Endothelial cell of umbilical vein (primary cell): ENCODE results near the gene TUBGCP2. TPM values are rescaled to one million over a fixed set of nuclear protein-coding genes. Genes with fewer than 3 reads are reported as not detected.

Source experiments
- BruUV-seq: library from RNA; stranded (reverse); fragments of 400-500 nt; replicated peaks from 2 replicates; lab custom pipeline; 2021; lab: Mats Ljungman, UMichigan
- CTCF ChIA-PET: fragments of 300-600, 350-600 bp; sonication (Branson Sonifier 250); formaldehyde crosslinking; loops from one replicate; lab custom pipeline; 2021; ENCODE audit warnings: antibody characterized with exemption, inconsistent platforms; lab: Charles Lee
- POLR2A ChIA-PET: fragments of 300-600, 350-600 bp; sonication (Branson Sonifier 250); formaldehyde crosslinking; loops from one replicate; lab custom pipeline; 2021; ENCODE audit warnings: antibody characterized with exemption, inconsistent platforms; lab: Charles Lee
- DNase-seq: peaks from one replicate; pipeline ENCODE4 v3.0.0-alpha.2; 2011; ENCODE audit warnings: low read depth, low spot score
- FAIRE-seq: peaks from 2 replicates; lab custom pipeline; 2011; peaks lifted over from hg19 to GRCh38; lab: Jason Lieb, UNC
- H2AFZ ChIP-seq: 2 replicates; pipeline ENCODE4 v1.6.0; 2012; ENCODE audit warnings: low read depth, low read length, control low read depth, inconsistent platforms
- H3K27ac ChIP-seq: 2 replicates; pipeline ENCODE4 v1.5.1; 2011; ENCODE audit warnings: low read depth, mild to moderate bottlenecking, control low read depth, low read length, moderate library complexity; ENCODE audit not compliant: insufficient read depth
- H3K27me3 ChIP-seq, 2 experiments: 2 replicates each; pipeline versions ENCODE4 v1.6.0 to v1.6.1; 2011; ENCODE audit warnings: low read length in 2 of 2, mixed read lengths in 1 of 2; ENCODE audit not compliant: control insufficient read depth in 2 of 2, insufficient read depth in 2 of 2
- H3K36me3 ChIP-seq, 2 experiments: 2 replicates in 1 of 2; 3 replicates in 1 of 2; pipeline ENCODE4 v1.5.1; 2011; ENCODE audit warnings: low read length in 2 of 2, mild to moderate bottlenecking in 1 of 2, moderate library complexity in 1 of 2; ENCODE audit not compliant: control insufficient read depth in 2 of 2, insufficient read depth in 2 of 2; ENCODE audit errors: extremely low read depth in 1 of 2
- H3K4me1 ChIP-seq: 3 replicates; pipeline ENCODE4 v1.5.1; 2011; ENCODE audit warnings: mild to moderate bottlenecking, low read length; ENCODE audit not compliant: control insufficient read depth, insufficient read depth; ENCODE audit errors: extremely low read depth
- H3K4me2 ChIP-seq: 2 replicates; pipeline ENCODE4 v1.6.1; 2011; ENCODE audit warnings: low read length, control low read depth, mixed read lengths; ENCODE audit not compliant: insufficient read depth
- H3K4me3 ChIP-seq, 3 experiments: fragments of 200-600 bp in 1 of 3; sonication (generic), shearing (Covaris generic) in 1 of 3; replicated peaks in 1 of 3; 2 replicates each; pipeline ENCODE4 v1.5.1; 2011 to 2016; ENCODE audit warnings: control low read depth in 3 of 3, low read length in 3 of 3, mild to moderate bottlenecking in 2 of 3, inconsistent platforms in 1 of 3, low read depth in 1 of 3, moderate library complexity in 1 of 3; ENCODE audit not compliant: insufficient read depth in 1 of 3
- H3K79me2 ChIP-seq: 2 replicates; pipeline ENCODE4 v1.6.0; 2012; ENCODE audit warnings: low read length, inconsistent platforms; ENCODE audit not compliant: control insufficient read depth, insufficient read depth
- H3K9ac ChIP-seq: replicated peaks from 2 replicates; pipeline ENCODE3; 2011; ENCODE audit warnings: low read length, control low read depth; ENCODE audit not compliant: insufficient read depth; ENCODE audit errors: extremely low read depth
- H3K9me1 ChIP-seq: replicated peaks from 3 replicates; pipeline ENCODE4 v1.6.0; 2011; ENCODE audit warnings: mild to moderate bottlenecking, low read length; ENCODE audit not compliant: control insufficient read depth, insufficient read depth; ENCODE audit errors: extremely low read depth
- H3K9me3 ChIP-seq: replicated peaks from 2 replicates; pipeline ENCODE4 v1.5.1; 2012; ENCODE audit warnings: low read length, inconsistent platforms; ENCODE audit not compliant: control insufficient read depth, insufficient read depth
- H4K20me1 ChIP-seq: replicated peaks from 2 replicates; pipeline ENCODE3; 2011; ENCODE audit warnings: mild to moderate bottlenecking, low read length; ENCODE audit not compliant: control insufficient read depth, insufficient read depth; ENCODE audit errors: extremely low read depth
- EZH2 ChIP-seq: IDR thresholded peaks from 2 replicates; pipeline ENCODE4 v1.6.1; 2012; ENCODE audit warnings: borderline replicate concordance, low read depth, mild to moderate bottlenecking, moderate library complexity, low read length, inconsistent platforms; ENCODE audit not compliant: severe bottlenecking
- FOS ChIP-seq: IDR thresholded peaks from 2 replicates; pipeline ENCODE4 v1.6.1; 2011; ENCODE audit warnings: mild to moderate bottlenecking, low read length, moderate library complexity, borderline replicate concordance; ENCODE audit not compliant: insufficient read depth
- GATA2 ChIP-seq: IDR thresholded peaks from 2 replicates; pipeline ENCODE4 v1.7.0; 2011; ENCODE audit warnings: low read depth, mild to moderate bottlenecking, moderate library complexity, mixed read lengths, low read length; ENCODE audit not compliant: insufficient read length, insufficient read depth
- JUN ChIP-seq: IDR thresholded peaks from 2 replicates; pipeline ENCODE4 v1.6.1; 2011; ENCODE audit warnings: borderline replicate concordance, low read depth; ENCODE audit not compliant: insufficient read length, insufficient read depth
- MYC ChIP-seq: IDR thresholded peaks from one replicate; pipeline ENCODE4 v1.6.1; 2011; ENCODE audit warnings: mild to moderate bottlenecking, low read depth, low read length
- POLR2A ChIP-seq: IDR thresholded peaks from 2 replicates; pipeline ENCODE4 v1.6.1; 2012; ENCODE audit warnings: low read depth, mild to moderate bottlenecking, control low read depth, low read length
- POLR2AphosphoS5 ChIP-seq: IDR thresholded peaks from 2 replicates; pipeline ENCODE4 v1.6.1; 2012; ENCODE audit warnings: low read depth, mild to moderate bottlenecking, control low read depth, low read length, moderate library complexity; ENCODE audit not compliant: insufficient read depth
- dilution Hi-C: fragments of 300-500 bp; cut with MboI; formaldehyde crosslinking; loops from one replicate; pipeline ENCODE4 v1.15.0; 2019; ENCODE audit warnings: low sequenced_read_pairs; ENCODE audit not compliant: extremely low pct_ligation_motif_present
- intact Hi-C: fragments of 100-400 bp; cut with micrococcal nuclease; formaldehyde crosslinking; loops from one replicate; pipeline ENCODE4 v1.10.0; 2022
- polyA plus RNA-seq, 4 experiments: library from polyadenylated mRNA; depleted of rRNA in 3 of 4; stranded (reverse) in 3 of 4; unstranded in 1 of 4; fragments of >200 nt; gene quantifications; 2 replicates each; pipeline versions ENCODE4 v1.2.1 to v1.2.3, GENCODE V29; 2011 to 2012; ENCODE audit warnings: missing spikeins in 1 of 4
- total RNA-seq: library from RNA; stranded (reverse); gene quantifications from 2 replicates; pipeline ENCODE4 v1.2.3, GENCODE V29; 2021
- TF ChIP-seq, protein P1 (sequence below): IDR thresholded peaks from 2 replicates; pipeline ENCODE4 v1.6.1; 2011; ENCODE audit not compliant: insufficient read depth, insufficient read length
- TF ChIP-seq, protein P2 (sequence below), 2 donors: IDR thresholded peaks; 1 replicate in 1 of 2; 2 replicates in 1 of 2; pipeline ENCODE4 v1.5.1; 2011; ENCODE audit warnings: low read length in 2 of 2, mild to moderate bottlenecking in 2 of 2, moderate library complexity in 2 of 2, control low read depth in 1 of 2, inconsistent platforms in 1 of 2, low read depth in 1 of 2; ENCODE audit not compliant: insufficient read depth in 1 of 2; ENCODE audit errors: extremely low read depth in 1 of 2

Gene TUBGCP2
- total and polyA plus RNA-seq, 2 donors (not counting 3 experiments of a cell fraction or from before 2014, with no cell fraction given): 37.1 to 53.1 TPM

DNA sequence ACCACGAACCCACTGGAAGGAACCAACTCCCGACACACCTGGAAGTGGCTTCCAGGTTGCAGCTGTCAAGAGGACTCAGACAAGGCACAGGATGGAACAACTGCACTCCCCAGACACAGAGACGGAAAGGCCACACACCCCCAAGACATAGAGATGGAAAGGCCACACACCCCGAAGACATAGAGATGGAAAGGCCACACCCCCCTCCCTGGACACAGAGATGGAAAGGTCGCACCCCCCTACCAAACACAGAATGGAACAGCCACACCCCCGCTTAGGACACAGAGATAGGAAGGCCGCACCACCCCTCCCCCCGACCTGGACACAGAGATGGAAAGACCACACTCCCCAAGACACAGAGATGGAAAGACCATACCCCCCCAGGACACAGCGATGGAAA, 7.6 kb upstream of the TUBGCP2 start:
- Histone ChIP-seq H4K20me1 (no peaks in the 10 kb centered on the region), H3K9me3 (no peaks in the 10 kb centered on the region), H3K79me2 (no peaks in the 10 kb centered on the region), H3K4me2 (no peak overlapping the region), H3K36me3 (peaks cover 0 to 5% of the 10 kb centered on the region in 2 experiments), H3K27me3 (peaks cover 0 to 3% of the 10 kb centered on the region in 2 experiments), H3K9me1 (no peaks in the 10 kb centered on the region), H3K27ac (no peak overlapping the region), H3K4me3 (no peak overlapping the region), H3K9ac (no peak overlapping the region), H3K4me1 (no peaks in the 10 kb centered on the region), H2AFZ (no peak overlapping the region)
- ChIA-PET CTCF (interaction anchor here (1.7 to 3.6 kb wide), 2 partner anchors 8 to 13 kb away, joined by 7 to 13 read pairs; no protein-coding TSS in a partner anchor), POLR2A (no interaction called here)
- BruUV-seq: no TSS peak
- dilution Hi-C loops: no loop called here
- FAIRE-seq: no peak
- TF ChIP-seq EZH2 (no peak), GATA2 (no peak)
- DNase-seq: no peak
- intact Hi-C loops: loop anchor here (5.0 kb wide), 1 partner anchor 414 kb away; no protein-coding TSS in a partner anchor

DNA sequence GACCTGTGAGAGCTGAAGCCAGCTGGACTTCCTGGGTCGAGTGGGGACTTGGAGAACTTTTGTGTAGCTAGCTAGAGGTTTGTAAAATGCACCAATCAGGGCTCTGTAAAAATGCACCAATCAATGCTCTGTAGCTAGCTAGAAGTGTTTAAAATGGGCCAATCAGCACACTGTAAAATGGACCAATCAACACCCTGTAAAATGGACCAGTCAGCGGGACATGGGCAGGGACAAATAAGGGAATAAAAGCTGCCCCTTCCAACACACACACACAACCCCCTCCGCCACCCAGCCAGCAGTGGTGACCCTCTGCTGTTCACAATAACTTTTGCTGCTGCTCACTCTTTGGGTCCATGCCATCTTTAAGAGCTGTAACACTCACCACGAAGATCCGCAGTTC, 7.2 kb upstream of the TUBGCP2 start:
- Histone ChIP-seq H3K9ac (no peak overlapping the region), H3K36me3 (peaks cover 0 to 5% of the 10 kb centered on the region in 2 experiments), H3K27me3 (peaks cover 0 to 3% of the 10 kb centered on the region in 2 experiments), H2AFZ (no peak overlapping the region), H3K4me2 (no peak overlapping the region), H3K4me3 (no peak overlapping the region), H4K20me1 (no peaks in the 10 kb centered on the region), H3K4me1 (no peaks in the 10 kb centered on the region), H3K79me2 (no peaks in the 10 kb centered on the region), H3K9me3 (no peaks in the 10 kb centered on the region), H3K9me1 (no peaks in the 10 kb centered on the region), H3K27ac (no peak overlapping the region)
- BruUV-seq: no TSS peak
- POLR2A ChIA-PET: no interaction called here
- dilution Hi-C loops (no loop called here), intact Hi-C loops (loop anchor here (5.0 kb wide), 1 partner anchor 414 kb away; no protein-coding TSS in a partner anchor)
- CTCF ChIA-PET: interaction anchor here (0.9 to 3.6 kb wide), 3 partner anchors 9 to 661 kb away, joined by 3 to 13 read pairs (median 7); no protein-coding TSS in a partner anchor
- TF ChIP-seq POLR2A: no peak
- TF ChIP-seq POLR2AphosphoS5: no peak
- no peak for TF ChIP-seq EZH2
- no peak for TF ChIP-seq MYC
- no peak for TF ChIP-seq JUN
- TF ChIP-seq, protein P1, sequence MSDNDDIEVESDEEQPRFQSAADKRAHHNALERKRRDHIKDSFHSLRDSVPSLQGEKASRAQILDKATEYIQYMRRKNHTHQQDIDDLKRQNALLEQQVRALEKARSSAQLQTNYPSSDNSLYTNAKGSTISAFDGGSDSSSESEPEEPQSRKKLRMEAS: no peak
- TF ChIP-seq, protein P2, sequence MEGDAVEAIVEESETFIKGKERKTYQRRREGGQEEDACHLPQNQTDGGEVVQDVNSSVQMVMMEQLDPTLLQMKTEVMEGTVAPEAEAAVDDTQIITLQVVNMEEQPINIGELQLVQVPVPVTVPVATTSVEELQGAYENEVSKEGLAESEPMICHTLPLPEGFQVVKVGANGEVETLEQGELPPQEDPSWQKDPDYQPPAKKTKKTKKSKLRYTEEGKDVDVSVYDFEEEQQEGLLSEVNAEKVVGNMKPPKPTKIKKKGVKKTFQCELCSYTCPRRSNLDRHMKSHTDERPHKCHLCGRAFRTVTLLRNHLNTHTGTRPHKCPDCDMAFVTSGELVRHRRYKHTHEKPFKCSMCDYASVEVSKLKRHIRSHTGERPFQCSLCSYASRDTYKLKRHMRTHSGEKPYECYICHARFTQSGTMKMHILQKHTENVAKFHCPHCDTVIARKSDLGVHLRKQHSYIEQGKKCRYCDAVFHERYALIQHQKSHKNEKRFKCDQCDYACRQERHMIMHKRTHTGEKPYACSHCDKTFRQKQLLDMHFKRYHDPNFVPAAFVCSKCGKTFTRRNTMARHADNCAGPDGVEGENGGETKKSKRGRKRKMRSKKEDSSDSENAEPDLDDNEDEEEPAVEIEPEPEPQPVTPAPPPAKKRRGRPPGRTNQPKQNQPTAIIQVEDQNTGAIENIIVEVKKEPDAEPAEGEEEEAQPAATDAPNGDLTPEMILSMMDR (IDR thresholded peaks at IDR 0.05; ENCODE audit: extremely low read depth in 1 of 2, insufficient read depth in 1 of 2, low read depth in 1 of 2, low read length in 2 of 2): no peak
- no peak for TF ChIP-seq GATA2
- TF ChIP-seq FOS: no peak
- FAIRE-seq (no peak), DNase-seq (no peak)
